ENCODE results near the gene VPS13A. TPM values are rescaled to one million over a fixed set of nuclear protein-coding genes. Genes with fewer than 3 reads are reported as not detected.

Gene VPS13A
- total RNA-seq, 1 experiment from 2014 or later, result 32.2 TPM

- intact Hi-C loops (cut with micrococcal nuclease; ENCODE audit: unreplicated experiment), result loop anchor here (10.0 kb wide), 1 partner anchor 961 kb away; no protein-coding TSS in a partner anchor
- no peaks in the 10 kb centered on the region for H3K9me3 ChIP-seq (ENCODE audit: low read depth, low read length, poor library complexity, severe bottlenecking)
- CTCF ChIA-PET, result interaction anchor here (0.7 kb wide), 1 partner anchor 12 kb away, joined by 3 read pairs; no protein-coding TSS in a partner anchor
- POLR2A ChIA-PET (ENCODE audit: low non-redundant PET), result interaction anchor here (0.7 kb wide), 1 partner anchor 776 kb away, joined by 3 read pairs; no protein-coding TSS in a partner anchor
- peak; percentile 89 for DNase-seq (ENCODE audit: low spot score)
- BruUV-seq (replicated peaks), result no TSS peak
- H3K27me3 ChIP-seq (replicated peaks; ENCODE audit: insufficient read depth, low read depth, low read length, poor library complexity), result peaks cover 30% of the 10 kb centered on the region
- H3K4me3 ChIP-seq (ENCODE audit: low read depth, low read length, poor library complexity, severe bottlenecking), result no peak overlapping the region
- peaks cover 11% of the 10 kb centered on the region for H3K4me1 ChIP-seq (ENCODE audit: insufficient read depth, low read length, poor library complexity, severe bottlenecking)
- H3K36me3 ChIP-seq (ENCODE audit: insufficient read depth, low read length, poor library complexity, severe bottlenecking), result no peaks in the 10 kb centered on the region
- TF ChIP-seq EZH2 (IDR thresholded peaks at IDR 0.05; ENCODE audit: borderline replicate concordance, low read depth, low read length, poor library complexity, severe bottlenecking), result no peak
- TF ChIP-seq CTCF (conservative IDR thresholded peaks at IDR 0.05; ENCODE audit: low read depth, low read length), result no peak
- no peak overlapping the region for H3K27ac ChIP-seq (ENCODE audit: low read depth, low read length, poor library complexity, severe bottlenecking)
Observed at GRCh38 chr9:77163884-77164283, 13.4 kb upstream of the VPS13A start.

- CTCF ChIA-PET, result no interaction called here
- Histone ChIP-seq H3K9me3 (ENCODE audit: low read depth, low read length, poor library complexity, severe bottlenecking) (no peaks in the 10 kb centered on the region), H3K4me1 (ENCODE audit: insufficient read depth, low read length, poor library complexity, severe bottlenecking) (peaks cover 11% of the 10 kb centered on the region), H3K27me3 (replicated peaks; ENCODE audit: insufficient read depth, low read depth, low read length, poor library complexity) (peaks cover 9% of the 10 kb centered on the region), H3K27ac (ENCODE audit: low read depth, low read length, poor library complexity, severe bottlenecking) (no peak overlapping the region), H3K4me3 (ENCODE audit: low read depth, low read length, poor library complexity, severe bottlenecking) (no peak overlapping the region), H3K36me3 (ENCODE audit: insufficient read depth, low read length, poor library complexity, severe bottlenecking) (no peaks in the 10 kb centered on the region)
- POLR2A ChIA-PET (ENCODE audit: low non-redundant PET), result no interaction called here
- no TSS peak for BruUV-seq (replicated peaks)
- DNase-seq (ENCODE audit: low spot score), result peak; percentile 8
- intact Hi-C loops (cut with micrococcal nuclease; ENCODE audit: unreplicated experiment), result loop anchor here (5.0 to 10.0 kb wide), 2 partner anchors 51 to 959 kb away; no protein-coding TSS in a partner anchor
- TF ChIP-seq CTCF (conservative IDR thresholded peaks at IDR 0.05; ENCODE audit: low read depth, low read length) (no peak), EZH2 (IDR thresholded peaks at IDR 0.05; ENCODE audit: borderline replicate concordance, low read depth, low read length, poor library complexity, severe bottlenecking) (no peak)
Observed at GRCh38 chr9:77166193-77166592, 11.1 kb upstream of the VPS13A start.

GRCh38 chr9:77170991-77171699 lies 6.2 kb upstream of the VPS13A start:
- CTCF ChIA-PET, result no interaction called here
- TF ChIP-seq EZH2 (IDR thresholded peaks at IDR 0.05; ENCODE audit: borderline replicate concordance, low read depth, low read length, poor library complexity, severe bottlenecking) (no peak), CTCF (conservative IDR thresholded peaks at IDR 0.05; ENCODE audit: low read depth, low read length) (no peak)
- Histone ChIP-seq H3K4me1 (ENCODE audit: insufficient read depth, low read length, poor library complexity, severe bottlenecking) (no peaks in the 10 kb centered on the region), H3K27ac (ENCODE audit: low read depth, low read length, poor library complexity, severe bottlenecking) (no peak overlapping the region), H3K4me3 (ENCODE audit: low read depth, low read length, poor library complexity, severe bottlenecking) (no peak overlapping the region), H3K36me3 (ENCODE audit: insufficient read depth, low read length, poor library complexity, severe bottlenecking) (no peaks in the 10 kb centered on the region), H3K27me3 (replicated peaks; ENCODE audit: insufficient read depth, low read depth, low read length, poor library complexity) (peaks cover 3% of the 10 kb centered on the region), H3K9me3 (ENCODE audit: low read depth, low read length, poor library complexity, severe bottlenecking) (no peaks in the 10 kb centered on the region)
- BruUV-seq (replicated peaks), result no TSS peak
- POLR2A ChIA-PET (ENCODE audit: low non-redundant PET), result no interaction called here
- intact Hi-C loops (cut with micrococcal nuclease; ENCODE audit: unreplicated experiment), result loop anchor here (10.0 kb wide), 1 partner anchor 584 kb away; no protein-coding TSS in a partner anchor
- no peak for DNase-seq (ENCODE audit: low spot score)
